Retinal pigment epithelial cell (primary cell): ENCODE results near the gene DOCK2.
"Not testable (repeated sequence)": the region's sequence is repeated elsewhere in the genome, so short reads cannot be mapped to it uniquely, and the experiment has no call there.

Experiments
- DNase-seq: peaks from one replicate; pipeline ENCODE4 v3.0.0-alpha.2; 2010; ENCODE audit warnings: low read depth
- H3K4me3 ChIP-seq: 2 replicates; pipeline ENCODE4 v1.5.1; 2011; ENCODE audit warnings: mild to moderate bottlenecking, low read length, control low read depth, moderate library complexity
- TF ChIP-seq, protein P1 (sequence below): conservative IDR thresholded peaks from 2 replicates; pipeline ENCODE4 v1.5.1; 2011; ENCODE audit warnings: low read depth, low read length, control low read depth, inconsistent platforms

The DOCK2 gene

DNA sequence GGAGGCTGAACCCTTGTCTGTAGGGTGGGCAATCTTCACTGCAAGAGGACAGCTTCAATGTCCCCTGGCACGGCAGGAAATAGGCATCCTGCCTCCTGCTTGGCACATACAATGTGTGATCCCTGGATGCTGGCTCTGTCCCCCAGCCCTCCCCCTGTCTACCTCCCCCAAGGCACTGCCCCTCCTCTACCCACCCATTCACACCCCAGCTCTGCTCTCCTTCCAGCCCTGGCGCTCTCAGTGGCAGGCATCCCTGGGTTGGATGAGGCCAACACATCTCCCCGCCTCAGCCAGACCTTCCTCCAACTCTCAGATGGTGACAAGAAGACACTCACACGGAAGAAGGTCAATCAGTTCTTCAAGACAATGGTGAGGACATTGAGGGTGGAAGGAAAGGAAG is 444.5 kb downstream of the DOCK2 start:
- no peak overlapping the region for H3K4me3 ChIP-seq
- TF ChIP-seq, protein P1, sequence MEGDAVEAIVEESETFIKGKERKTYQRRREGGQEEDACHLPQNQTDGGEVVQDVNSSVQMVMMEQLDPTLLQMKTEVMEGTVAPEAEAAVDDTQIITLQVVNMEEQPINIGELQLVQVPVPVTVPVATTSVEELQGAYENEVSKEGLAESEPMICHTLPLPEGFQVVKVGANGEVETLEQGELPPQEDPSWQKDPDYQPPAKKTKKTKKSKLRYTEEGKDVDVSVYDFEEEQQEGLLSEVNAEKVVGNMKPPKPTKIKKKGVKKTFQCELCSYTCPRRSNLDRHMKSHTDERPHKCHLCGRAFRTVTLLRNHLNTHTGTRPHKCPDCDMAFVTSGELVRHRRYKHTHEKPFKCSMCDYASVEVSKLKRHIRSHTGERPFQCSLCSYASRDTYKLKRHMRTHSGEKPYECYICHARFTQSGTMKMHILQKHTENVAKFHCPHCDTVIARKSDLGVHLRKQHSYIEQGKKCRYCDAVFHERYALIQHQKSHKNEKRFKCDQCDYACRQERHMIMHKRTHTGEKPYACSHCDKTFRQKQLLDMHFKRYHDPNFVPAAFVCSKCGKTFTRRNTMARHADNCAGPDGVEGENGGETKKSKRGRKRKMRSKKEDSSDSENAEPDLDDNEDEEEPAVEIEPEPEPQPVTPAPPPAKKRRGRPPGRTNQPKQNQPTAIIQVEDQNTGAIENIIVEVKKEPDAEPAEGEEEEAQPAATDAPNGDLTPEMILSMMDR: no peak
- DNase-seq: no peak

DNA sequence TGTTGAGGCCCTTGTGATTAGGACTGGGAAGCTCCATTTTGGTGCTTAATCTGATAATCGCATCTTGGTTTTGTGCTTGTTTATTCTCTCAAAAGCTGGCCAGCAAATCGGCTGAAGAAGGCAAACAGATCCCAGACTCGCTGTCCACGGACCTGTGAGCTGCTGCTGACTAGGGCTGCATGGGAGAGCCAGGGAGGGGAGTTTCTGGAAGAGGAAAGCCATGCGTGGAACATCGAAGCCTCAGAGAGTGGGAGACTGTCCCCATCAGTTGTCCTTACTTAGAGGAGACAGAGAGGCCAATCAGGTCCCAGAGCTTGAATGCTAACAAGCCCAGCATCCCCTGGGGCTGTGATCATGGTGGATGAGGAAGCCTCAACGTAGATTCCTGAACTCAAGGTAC is 445.6 kb downstream of the DOCK2 start:
- TF ChIP-seq, protein P1: no peak
- H3K4me3 ChIP-seq: no peak overlapping the region
- DNase-seq: no peak

DNA sequence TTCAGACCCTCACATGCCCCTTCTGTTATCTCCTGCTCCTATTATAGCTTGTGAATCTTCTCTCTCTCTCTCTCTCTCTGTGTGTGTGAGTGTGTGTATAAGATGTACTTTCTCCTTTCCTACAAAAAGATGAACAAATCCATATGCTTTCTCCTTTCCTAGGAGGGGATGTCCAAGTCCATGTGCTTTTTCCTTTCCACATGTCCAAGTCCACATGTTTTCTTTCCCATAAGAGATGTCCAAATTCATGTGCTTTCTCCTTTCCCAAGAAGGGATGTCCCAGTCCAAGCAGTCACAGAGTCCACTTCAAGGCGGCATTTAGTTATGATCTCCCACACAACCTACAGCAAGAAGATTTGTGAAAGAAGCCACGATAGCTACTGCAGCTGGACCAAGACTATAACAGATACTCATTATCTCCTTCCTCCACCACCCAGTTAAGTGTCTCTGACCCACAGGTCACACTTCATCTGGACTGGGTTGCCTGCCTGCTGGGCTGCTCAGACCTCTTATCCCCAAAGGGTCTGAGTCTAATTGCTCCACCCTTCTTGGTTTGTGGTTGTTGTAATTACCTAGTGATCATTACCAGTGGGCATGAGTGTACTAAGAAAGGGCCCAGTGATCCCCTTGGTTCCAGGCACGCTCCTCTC is 450.2 kb downstream of the DOCK2 start:
- TF ChIP-seq, protein P1: no peak
- no peak for DNase-seq
- H3K4me3 ChIP-seq: no peak overlapping the region

DNA sequence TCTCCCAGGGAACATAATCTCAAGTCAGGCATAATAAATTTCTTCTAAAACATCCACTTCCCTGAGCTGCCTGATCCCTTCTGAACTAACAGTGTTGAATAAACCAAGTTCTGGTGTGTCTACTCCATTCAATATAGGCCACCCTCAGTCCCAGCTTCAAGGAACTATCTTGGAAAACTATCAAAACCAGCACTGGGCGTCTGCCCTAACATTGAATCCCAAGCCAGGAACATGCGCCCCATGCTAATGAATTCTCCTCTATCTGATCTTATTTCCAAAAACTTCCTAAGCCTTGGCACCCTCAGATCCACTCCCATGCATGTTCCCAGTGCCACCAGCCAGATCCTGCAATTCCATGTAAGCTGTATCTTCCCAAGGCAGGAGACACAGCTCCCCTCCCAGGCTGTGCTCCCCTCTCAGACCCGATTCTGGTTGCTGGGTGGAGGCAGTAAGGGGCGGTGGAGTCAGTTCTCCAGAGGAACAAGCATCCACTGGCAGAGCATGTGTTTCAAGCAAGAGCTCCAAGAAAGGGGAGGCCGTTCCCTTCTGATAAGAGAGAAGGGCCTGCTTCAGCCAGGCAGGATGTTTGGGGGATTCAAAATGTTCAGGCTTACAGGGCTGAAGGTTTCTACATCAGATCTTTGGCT is 455.5 kb downstream of the DOCK2 start:
- TF ChIP-seq, protein P1: no peak
- no peak for DNase-seq
- H3K4me3 ChIP-seq: no peak overlapping the region

DNA sequence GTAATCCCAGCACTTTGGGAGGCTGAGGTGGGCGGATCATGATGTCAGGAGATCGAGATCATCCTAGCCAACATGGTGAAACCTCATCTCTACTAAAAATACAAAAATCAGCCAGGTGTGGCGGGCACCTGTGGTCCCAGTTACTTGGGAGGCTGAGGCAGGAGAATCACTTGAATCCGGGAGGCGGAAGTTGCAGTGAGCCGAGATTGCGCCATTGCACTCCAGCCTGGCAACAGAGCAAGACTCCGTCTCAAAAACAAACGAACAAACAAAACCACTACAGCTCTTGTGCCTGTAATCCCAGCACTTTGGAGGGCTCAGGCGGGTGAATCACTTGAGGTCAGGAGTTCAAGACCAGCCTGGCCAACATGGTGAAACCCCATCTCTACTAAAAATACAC is 457.3 kb downstream of the DOCK2 start:
- not testable (repeated sequence) for DNase-seq, H3K4me3 ChIP-seq

DNA sequence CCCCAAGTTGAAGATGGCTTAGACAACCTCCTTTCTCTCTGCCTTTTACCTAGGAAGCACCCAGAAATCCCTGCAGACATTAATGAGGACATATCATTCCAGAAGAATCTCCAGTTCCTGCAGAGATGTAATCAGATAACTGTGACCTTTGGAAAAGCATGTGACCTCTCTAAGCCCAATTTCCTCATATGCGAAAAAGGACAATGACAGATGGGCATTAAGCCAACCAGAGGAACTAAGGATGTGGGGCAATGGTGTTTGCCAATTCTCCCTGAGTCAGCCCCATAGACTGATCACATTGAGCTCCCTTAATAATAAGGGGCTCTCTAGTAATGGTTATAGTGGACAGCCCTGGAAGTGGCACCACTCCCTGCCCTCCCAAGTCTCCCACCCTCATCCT is 458.6 kb downstream of the DOCK2 start:
- TF ChIP-seq, protein P1: no peak
- no peak for DNase-seq
- H3K4me3 ChIP-seq: no peak overlapping the region

DNA sequence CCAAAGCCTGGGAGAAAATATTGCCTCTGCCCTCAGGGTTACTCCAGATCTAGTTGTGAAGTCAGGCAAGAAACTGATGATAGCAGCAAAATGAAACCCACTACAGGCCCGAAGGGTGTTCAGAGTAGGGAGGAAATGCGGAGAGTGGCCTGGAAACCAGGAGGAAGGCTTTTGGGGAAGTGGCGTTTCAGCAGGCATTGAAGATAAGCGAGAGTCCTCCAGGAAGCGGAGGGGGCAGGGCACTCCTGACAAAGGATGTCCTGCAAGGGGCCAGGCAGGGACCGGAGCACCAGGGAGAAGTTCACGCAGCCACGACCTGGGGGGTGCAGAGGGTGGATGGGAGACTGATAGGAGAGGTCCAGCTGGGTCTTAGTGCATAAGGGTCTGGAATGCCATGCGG is 460.9 kb downstream of the DOCK2 start:
- TF ChIP-seq, protein P1: no peak
- DNase-seq: no peak

More for the DNA sequence above, 460.9 kb downstream of the DOCK2 start:
- H3K4me3 ChIP-seq: no peak overlapping the region
